HG03139 (cell line): ENCODE results near the gene AHI1.

Experiments
- ATAC-seq: cut with Tn5 transposase; IDR thresholded peaks from one replicate; pipeline ENCODE4 v1.9.1; 2021; ENCODE audit not compliant: unreplicated experiment

The AHI1 gene

GRCh38 chr6:135464634-135465033 lies 32.9 kb downstream of the AHI1 start:
- ATAC-seq, result no peak

- no peak for ATAC-seq
These were observed 36.3 kb downstream of the AHI1 start for GRCh38 chr6:135461208-135461607.

- ATAC-seq, result no peak
These were observed 39.5 kb downstream of the AHI1 start for GRCh38 chr6:135458051-135458450.

GRCh38 chr6:135451617-135452190 lies 45.8 kb downstream of the AHI1 start:
- ATAC-seq, result no peak

- no peak for ATAC-seq
These were observed 48.3 kb downstream of the AHI1 start for GRCh38 chr6:135449246-135449645.

GRCh38 chr6:135440087-135440792 lies 57.3 kb downstream of the AHI1 start:
- ATAC-seq, result peak; percentile 50

GRCh38 chr6:135439549-135439948 lies 58.0 kb downstream of the AHI1 start:
- ATAC-seq, result no peak

- ATAC-seq, result no peak
These were observed 58.5 kb downstream of the AHI1 start for GRCh38 chr6:135438907-135439535.

GRCh38 chr6:135434991-135435390 lies 62.5 kb downstream of the AHI1 start:
- no peak for ATAC-seq

GRCh38 chr6:135434095-135434494 lies 63.4 kb downstream of the AHI1 start:
- ATAC-seq, result no peak

GRCh38 chr6:135428078-135428477 lies 69.5 kb downstream of the AHI1 start:
- ATAC-seq, result no peak

GRCh38 chr6:135426833-135427232 lies 70.7 kb downstream of the AHI1 start:
- no peak for ATAC-seq

GRCh38 chr6:135424385-135424784 lies 73.2 kb downstream of the AHI1 start:
- no peak for ATAC-seq

GRCh38 chr6:135423649-135424128 lies 73.9 kb downstream of the AHI1 start:
- peak; percentile 92 for ATAC-seq

- no peak for ATAC-seq
These were observed 78.4 kb downstream of the AHI1 start for GRCh38 chr6:135419162-135419561.

GRCh38 chr6:135418040-135418760 lies 79.3 kb downstream of the AHI1 start:
- no peak for ATAC-seq

- no peak for ATAC-seq
These were observed 84.8 kb downstream of the AHI1 start for GRCh38 chr6:135412761-135413160.

- ATAC-seq, result no peak
These were observed 85.7 kb downstream of the AHI1 start for GRCh38 chr6:135411849-135412248.

GRCh38 chr6:135411339-135411738 lies 86.2 kb downstream of the AHI1 start:
- no peak for ATAC-seq

- ATAC-seq, result no peak
These were observed 86.7 kb downstream of the AHI1 start for GRCh38 chr6:135410856-135411255.

GRCh38 chr6:135403584-135403983 lies 94.0 kb downstream of the AHI1 start:
- ATAC-seq, result no peak

- no peak for ATAC-seq
These were observed 95.2 kb downstream of the AHI1 start for GRCh38 chr6:135402311-135402710.
